PC-3 (cell line): ENCODE results near the gene MXD3. TPM values are rescaled to one million over a fixed set of nuclear protein-coding genes. Genes with fewer than 3 reads are reported as not detected.
"Not testable (repeated sequence)": the region's sequence is repeated elsewhere in the genome, so short reads cannot be mapped to it uniquely, and the experiment has no call there.

ENCODE experiments used
- ATAC-seq: fragments of 200-7000 bp; cut with Tn5 transposase; 2 replicates; pipeline ENCODE4 v1.9.1; 2020; ENCODE audit warnings: mild to moderate bottlenecking, moderate library complexity
- BruUV-seq: library from RNA; stranded (reverse); fragments of 400-500 nt; replicated peaks from 2 replicates; lab custom pipeline; 2021; lab: Mats Ljungman, UMichigan
- CTCF ChIA-PET: fragments of 300-600 bp; sonication (Branson Sonifier 250); formaldehyde crosslinking; loops from one replicate; lab custom pipeline; 2022; ENCODE audit warnings: antibody characterized with exemption; lab: Charles Lee
- POLR2A ChIA-PET: fragments of 300-600 bp; sonication (Branson Sonifier 250); formaldehyde crosslinking; loops from one replicate; lab custom pipeline; 2022; ENCODE audit warnings: antibody characterized with exemption; ENCODE audit not compliant: unreplicated experiment; lab: Charles Lee
- DNase-seq: peaks from one replicate; pipeline ENCODE4 v3.0.0-alpha.2; 2015
- H2AFZ ChIP-seq: fragments of 300-600 bp; sonication (generic); 2 replicates; pipeline ENCODE4 v1.6.0; 2016; ENCODE audit warnings: antibody characterized with exemption, low read length
- H3F3A ChIP-seq: fragments of 300-600 bp; sonication (generic); one replicate; pipeline ENCODE4 v1.6.0; 2017; ENCODE audit warnings: antibody characterized with exemption, low read length, control low read depth, mild to moderate bottlenecking; ENCODE audit not compliant: unreplicated experiment
- H3K27ac ChIP-seq: fragments of 300-600 bp; sonication (generic); 2 replicates; pipeline ENCODE4 v1.5.1; 2016; ENCODE audit warnings: mild to moderate bottlenecking, low read length
- H3K27me3 ChIP-seq: fragments of 300-600 bp; sonication (generic); 2 replicates; pipeline ENCODE4 v1.6.1; 2016; ENCODE audit warnings: low read length, mixed read lengths
- H3K36me3 ChIP-seq: fragments of 300-600 bp; sonication (generic); 2 replicates; pipeline ENCODE4 v1.6.1; 2016; ENCODE audit warnings: low read depth, mixed run types, low read length, mixed read lengths
- H3K4me1 ChIP-seq: fragments of 300-600 bp; sonication (generic); 2 replicates; pipeline ENCODE4 v1.5.1; 2016; ENCODE audit warnings: low read length; ENCODE audit not compliant: insufficient read depth
- H3K4me2 ChIP-seq: fragments of 300-600 bp; sonication (generic); 2 replicates; pipeline ENCODE4 v1.6.0; 2016; ENCODE audit warnings: low read length
- H3K4me3 ChIP-seq: fragments of 300-600 bp; sonication (generic); 2 replicates; pipeline ENCODE4 v1.5.1; 2016; ENCODE audit warnings: mild to moderate bottlenecking, low read length, mixed read lengths
- H3K79me2 ChIP-seq: fragments of 300-600 bp; sonication (generic); 2 replicates; pipeline ENCODE4 v1.6.1; 2017; ENCODE audit warnings: low read length, mixed read lengths
- H3K9ac ChIP-seq: fragments of 300-600 bp; sonication (generic); 2 replicates; pipeline ENCODE4 v1.6.0; 2016; ENCODE audit warnings: mild to moderate bottlenecking, low read length
- H3K9me2 ChIP-seq: fragments of 300-600 bp; sonication (generic); replicated peaks from 2 replicates; pipeline ENCODE4 v1.6.1; 2016; ENCODE audit warnings: mixed run types, low read length, mixed read lengths
- H3K9me3 ChIP-seq: fragments of 300-600 bp; sonication (generic); 2 replicates; pipeline ENCODE4 v1.6.1; 2016; ENCODE audit warnings: low read length, mixed read lengths
- H4K20me1 ChIP-seq: fragments of 300-600 bp; sonication (generic); 2 replicates; pipeline ENCODE4 v1.6.1; 2016; ENCODE audit warnings: low read length, mixed read lengths
- EZH2 ChIP-seq: fragments of 300-600 bp; sonication (generic); IDR thresholded peaks from one replicate; pipeline ENCODE4 v1.6.1; 2017; ENCODE audit warnings: antibody characterized with exemption, mild to moderate bottlenecking, low read length; ENCODE audit not compliant: unreplicated experiment
- EZH2phosphoT487 ChIP-seq: fragments of 300-600 bp; sonication (generic); IDR thresholded peaks from 2 replicates; pipeline ENCODE4 v1.6.1; 2018; ENCODE audit warnings: mild to moderate bottlenecking, antibody characterized with exemption, low read length, borderline replicate concordance
- intact Hi-C: fragments of 100-400 bp; cut with micrococcal nuclease; formaldehyde crosslinking; loops from 2 replicates; pipeline ENCODE4 v1.9.0; 2023
- total RNA-seq: library from RNA; depleted of rRNA; stranded (reverse); fragments of >200 nt; gene quantifications from 2 replicates; pipeline ENCODE4 v1.2.3, GENCODE V29; 2014
- TF ChIP-seq, protein P1 (sequence below): fragments of 300-600 bp; sonication (generic); conservative IDR thresholded peaks from 2 replicates; pipeline ENCODE4 v1.5.1; 2017; ENCODE audit warnings: antibody characterized with exemption, low read depth, mild to moderate bottlenecking, low read length

MXD3 gene
- total RNA-seq, 1 experiment from 2014 or later = 45.7 TPM

DNA sequence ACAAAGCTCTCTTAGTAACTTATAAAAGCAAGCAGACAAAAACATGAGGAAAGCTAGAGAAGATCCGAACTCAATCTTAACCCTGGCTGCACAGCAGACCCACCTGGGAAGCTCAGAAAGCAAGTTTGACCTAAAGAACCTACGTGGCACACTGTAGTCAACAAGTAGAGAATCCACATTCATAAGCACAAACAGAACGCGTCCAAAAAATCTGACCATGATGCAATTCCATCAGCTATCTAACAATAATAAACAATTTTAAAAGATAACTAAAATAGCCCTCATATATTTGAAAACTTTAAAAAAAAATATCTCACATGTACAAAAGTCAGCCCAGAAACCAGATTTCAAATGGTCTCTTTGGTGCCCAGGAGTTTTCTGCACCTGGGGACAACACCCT, 35.1 kb upstream of the MXD3 start:
- H3K4me2 ChIP-seq = no peak overlapping the region
- peaks cover 8% of the 10 kb centered on the region for H3F3A ChIP-seq
- no peak overlapping the region for H3K27ac ChIP-seq
- BruUV-seq = no TSS peak
- no peaks in the 10 kb centered on the region for H3K9me2 ChIP-seq
- H3K4me1 ChIP-seq = peaks cover 32% of the 10 kb centered on the region
- ChIA-PET CTCF (interaction anchor here (0.6 to 0.7 kb wide), 2 partner anchors 44 to 235 kb away, joined by 3 read pairs; no protein-coding TSS in a partner anchor), POLR2A (no interaction called here)
- H3K4me3 ChIP-seq = no peak overlapping the region
- TF ChIP-seq, protein P1, sequence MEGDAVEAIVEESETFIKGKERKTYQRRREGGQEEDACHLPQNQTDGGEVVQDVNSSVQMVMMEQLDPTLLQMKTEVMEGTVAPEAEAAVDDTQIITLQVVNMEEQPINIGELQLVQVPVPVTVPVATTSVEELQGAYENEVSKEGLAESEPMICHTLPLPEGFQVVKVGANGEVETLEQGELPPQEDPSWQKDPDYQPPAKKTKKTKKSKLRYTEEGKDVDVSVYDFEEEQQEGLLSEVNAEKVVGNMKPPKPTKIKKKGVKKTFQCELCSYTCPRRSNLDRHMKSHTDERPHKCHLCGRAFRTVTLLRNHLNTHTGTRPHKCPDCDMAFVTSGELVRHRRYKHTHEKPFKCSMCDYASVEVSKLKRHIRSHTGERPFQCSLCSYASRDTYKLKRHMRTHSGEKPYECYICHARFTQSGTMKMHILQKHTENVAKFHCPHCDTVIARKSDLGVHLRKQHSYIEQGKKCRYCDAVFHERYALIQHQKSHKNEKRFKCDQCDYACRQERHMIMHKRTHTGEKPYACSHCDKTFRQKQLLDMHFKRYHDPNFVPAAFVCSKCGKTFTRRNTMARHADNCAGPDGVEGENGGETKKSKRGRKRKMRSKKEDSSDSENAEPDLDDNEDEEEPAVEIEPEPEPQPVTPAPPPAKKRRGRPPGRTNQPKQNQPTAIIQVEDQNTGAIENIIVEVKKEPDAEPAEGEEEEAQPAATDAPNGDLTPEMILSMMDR = no peak
- no peak for TF ChIP-seq EZH2
- no peak for TF ChIP-seq EZH2phosphoT487
- H3K27me3 ChIP-seq = no peaks in the 10 kb centered on the region
- no peak for ATAC-seq
- H3K36me3 ChIP-seq = peaks cover 10% of the 10 kb centered on the region; the same call in 1 of the 2 replicates
- no peak overlapping the region for H3K9ac ChIP-seq
- intact Hi-C loops = no loop called here
- H4K20me1 ChIP-seq = 0 out of 2 replicates have a peak, but pooled peaks cover 6% of the 10 kb centered on the region
- H3K79me2 ChIP-seq = peaks cover 88% of the 10 kb centered on the region
- H2AFZ ChIP-seq = no peak overlapping the region
- H3K9me3 ChIP-seq = no peaks in the 10 kb centered on the region
- DNase-seq = no peak

DNA sequence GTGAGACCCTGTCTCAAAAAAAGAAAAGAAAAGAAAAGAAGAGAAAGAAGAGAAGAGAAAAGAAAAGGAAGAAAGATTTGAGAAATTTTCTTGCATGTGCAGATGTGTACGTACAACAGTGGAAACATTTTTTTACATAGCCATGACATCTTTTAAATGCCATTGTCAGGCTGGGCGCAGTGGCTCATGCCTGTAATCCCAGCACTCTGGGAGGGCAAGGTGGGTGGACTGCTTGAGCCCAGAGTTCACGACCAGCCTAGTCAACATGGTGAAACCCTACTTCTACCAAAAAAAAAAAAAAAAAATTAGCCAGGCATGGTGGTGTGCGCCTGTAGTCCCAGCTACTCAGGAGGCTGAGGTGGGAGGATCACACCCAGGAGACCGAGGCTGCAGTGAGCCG, 33.2 kb upstream of the MXD3 start:
- no TSS peak for BruUV-seq
- peaks cover 8% of the 10 kb centered on the region for H3F3A ChIP-seq
- H3K36me3 ChIP-seq = peaks cover 15% of the 10 kb centered on the region; the same call in 1 of the 2 replicates
- no peaks in the 10 kb centered on the region for H3K27me3 ChIP-seq
- DNase-seq = no peak
- H3K9me2 ChIP-seq = no peaks in the 10 kb centered on the region
- no peak overlapping the region for H2AFZ ChIP-seq
- POLR2A ChIA-PET = no interaction called here
- TF ChIP-seq EZH2phosphoT487 (no peak), EZH2 (no peak)
- TF ChIP-seq, protein P1 = no peak
- ATAC-seq = no peak
- intact Hi-C loops = no loop called here
- peaks cover 85% of the 10 kb centered on the region for H3K79me2 ChIP-seq
- H3K4me3 ChIP-seq = no peak overlapping the region
- H3K9me3 ChIP-seq = no peaks in the 10 kb centered on the region
- no peak overlapping the region for H3K27ac ChIP-seq
- H4K20me1 ChIP-seq = 0 out of 2 replicates have a peak, but pooled peaks cover 6% of the 10 kb centered on the region
- peaks cover 25% of the 10 kb centered on the region for H3K4me1 ChIP-seq
- no peak overlapping the region for H3K9ac ChIP-seq
- CTCF ChIA-PET = no interaction called here
- H3K4me2 ChIP-seq = no peak overlapping the region

DNA sequence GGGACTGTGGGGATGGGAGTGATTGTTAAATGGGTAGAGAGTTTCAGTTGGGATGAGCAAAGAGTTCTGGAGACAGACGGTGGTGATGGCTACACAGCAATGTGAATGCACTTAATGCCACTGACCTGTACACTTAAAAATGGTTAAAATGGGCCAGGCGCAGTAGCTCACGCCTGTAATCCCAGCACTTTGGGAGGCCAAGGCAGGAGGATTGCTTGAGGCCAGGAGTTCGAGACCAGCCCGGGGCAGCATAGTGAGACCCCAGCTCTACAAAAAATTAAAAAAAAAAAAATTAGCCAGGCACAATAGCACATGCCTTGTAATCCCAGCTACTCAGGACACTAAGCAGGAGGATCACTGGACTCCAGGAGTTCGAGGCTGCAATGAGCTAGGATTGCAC, 32.1 kb upstream of the MXD3 start:
- H3K4me3 ChIP-seq = no peak overlapping the region
- H3K9ac ChIP-seq = no peak overlapping the region
- BruUV-seq = no TSS peak
- no peak overlapping the region for H3K27ac ChIP-seq
- ChIA-PET CTCF (no interaction called here), POLR2A (no interaction called here)
- no peaks in the 10 kb centered on the region for H3K9me3 ChIP-seq
- no peaks in the 10 kb centered on the region for H3K27me3 ChIP-seq
- H3K4me2 ChIP-seq = no peak overlapping the region
- H3K9me2 ChIP-seq = no peaks in the 10 kb centered on the region
- peaks cover 85% of the 10 kb centered on the region for H3K79me2 ChIP-seq
- peaks cover 15% of the 10 kb centered on the region; the same call in 1 of the 2 replicates for H3K36me3 ChIP-seq
- H3K4me1 ChIP-seq = peaks cover 14% of the 10 kb centered on the region
- peaks cover under 1% of the 10 kb centered on the region for H3F3A ChIP-seq
- TF ChIP-seq, protein P1 = no peak
- TF ChIP-seq EZH2 = no peak
- TF ChIP-seq EZH2phosphoT487 = no peak
- ATAC-seq = no peak
- H4K20me1 ChIP-seq = 0 out of 2 replicates have a peak, but pooled peaks cover 11% of the 10 kb centered on the region
- intact Hi-C loops = no loop called here
- H2AFZ ChIP-seq = no peak overlapping the region
- DNase-seq = no peak

DNA sequence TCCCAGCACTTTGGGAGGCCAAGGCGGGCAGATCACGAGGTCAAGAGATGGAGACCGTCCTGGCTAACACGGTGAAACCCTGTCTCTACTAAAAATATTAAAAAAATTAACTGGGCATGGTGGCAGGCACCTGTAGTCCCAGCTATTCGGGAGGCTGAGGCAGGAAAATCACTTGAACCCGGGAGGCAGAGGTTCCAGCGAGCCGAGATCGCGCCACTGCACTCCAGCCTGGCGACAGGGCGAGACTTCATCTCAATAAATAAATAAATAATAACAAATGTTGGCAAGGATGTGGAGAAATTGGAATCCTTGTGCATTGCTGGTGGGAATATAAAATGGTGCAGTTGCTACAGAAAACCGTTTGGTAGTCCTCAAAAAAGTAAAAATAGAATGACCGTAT, 31.3 kb upstream of the MXD3 start:
- H3K9ac ChIP-seq, H3K9me3 ChIP-seq, ATAC-seq, H3K4me3 ChIP-seq, H3K27ac ChIP-seq, CTCF ChIA-PET, H2AFZ ChIP-seq, BruUV-seq, POLR2A ChIA-PET, intact Hi-C loops, H3K9me2 ChIP-seq, H3F3A ChIP-seq, H3K27me3 ChIP-seq, H3K4me2 ChIP-seq, H3K4me1 ChIP-seq, DNase-seq: not testable (repeated sequence)
- Histone ChIP-seq H3K79me2 (peaks cover 79% of the 10 kb centered on the region), H3K36me3 (peaks cover 15% of the 10 kb centered on the region; the same call in 1 of the 2 replicates), H4K20me1 (0 out of 2 replicates have a peak, but pooled peaks cover 11% of the 10 kb centered on the region)
